Amniotic epithelial cell (primary cell): Measurements from ENCODE around the gene WASF3.

Experiments used
- DNase-seq: peaks from one replicate; pipeline ENCODE4 v3.0.0-alpha.2; 2010; ENCODE audit warnings: low read depth

WASF3 gene

GRCh38 chr13:26681036-26681435 is 123.6 kb downstream of the WASF3 start:
- DNase-seq, result no peak

GRCh38 chr13:26682606-26683005 is 125.1 kb downstream of the WASF3 start:
- DNase-seq, result no peak

GRCh38 chr13:26685606-26686005 is 128.1 kb downstream of the WASF3 start:
- DNase-seq, result no peak

- DNase-seq, result no peak
Measured at GRCh38 chr13:26686285-26686684, 128.8 kb downstream of the WASF3 start.

GRCh38 chr13:26688286-26688685 is 130.8 kb downstream of the WASF3 start:
- DNase-seq, result no peak

- DNase-seq, result no peak
Measured at GRCh38 chr13:26688980-26689379, 131.5 kb downstream of the WASF3 start.

GRCh38 chr13:26693749-26694463 is 136.4 kb downstream of the WASF3 start:
- DNase-seq, result no peak

GRCh38 chr13:26694609-26695359 is 137.3 kb downstream of the WASF3 start:
- DNase-seq, result no peak

- DNase-seq, result no peak
Measured at GRCh38 chr13:26695360-26695705, 137.8 kb downstream of the WASF3 start.

GRCh38 chr13:26695891-26696311 is 138.4 kb downstream of the WASF3 start:
- DNase-seq, result no peak

GRCh38 chr13:26697069-26697955 is 139.8 kb downstream of the WASF3 start:
- no peak for DNase-seq

- DNase-seq, result peak; percentile 75
Measured at GRCh38 chr13:26698392-26699196, 141.1 kb downstream of the WASF3 start.

GRCh38 chr13:26699197-26699490 is 141.7 kb downstream of the WASF3 start:
- DNase-seq, result no peak

GRCh38 chr13:26705536-26705935 is 148.1 kb downstream of the WASF3 start:
- no peak for DNase-seq

GRCh38 chr13:26706381-26706780 is 148.9 kb downstream of the WASF3 start:
- no peak for DNase-seq

GRCh38 chr13:26707122-26708006 is 149.9 kb downstream of the WASF3 start:
- peak; percentile 53 for DNase-seq

- no peak for DNase-seq
Measured at GRCh38 chr13:26708007-26708297, 150.5 kb downstream of the WASF3 start.

GRCh38 chr13:26709461-26709860 is 152.0 kb downstream of the WASF3 start:
- no peak for DNase-seq

GRCh38 chr13:26710166-26710565 is 152.7 kb downstream of the WASF3 start:
- no peak for DNase-seq

GRCh38 chr13:26711211-26711610 is 153.7 kb downstream of the WASF3 start:
- no peak for DNase-seq

GRCh38 chr13:26713341-26713740 is 155.9 kb downstream of the WASF3 start:
- no peak for DNase-seq
